Neuronal stem cell (in vitro differentiated cells): Measurements from ENCODE around the gene RASSF8.

ENCODE experiments used
- DNase-seq: peaks from one replicate; pipeline ENCODE4 v3.0.0-alpha.2; 2013; ENCODE audit warnings: low spot score
- H2AFZ ChIP-seq: one replicate; pipeline ENCODE4 v1.6.1; 2013; ENCODE audit warnings: mild to moderate bottlenecking, low read length, inconsistent platforms
- H2AK5ac ChIP-seq: 2 replicates; pipeline ENCODE4 v1.6.1; 2013; ENCODE audit warnings: low read depth, mild to moderate bottlenecking, inconsistent platforms, low read length, moderate library complexity, mixed read lengths
- H2BK120ac ChIP-seq: 2 replicates; pipeline ENCODE4 v1.6.1; 2013; ENCODE audit warnings: low read depth, mild to moderate bottlenecking, inconsistent platforms, low read length, moderate library complexity, mixed read lengths
- H2BK12ac ChIP-seq: one replicate; pipeline ENCODE4 v1.6.1; 2013; ENCODE audit warnings: low read length, inconsistent platforms
- H2BK15ac ChIP-seq: 2 replicates; pipeline ENCODE4 v1.6.1; 2013; ENCODE audit warnings: mild to moderate bottlenecking, low read length, inconsistent platforms, mixed read lengths
- H2BK5ac ChIP-seq: one replicate; pipeline ENCODE4 v1.6.1; 2013; ENCODE audit warnings: inconsistent platforms, mild to moderate bottlenecking, low read length, moderate library complexity
- H3K14ac ChIP-seq: one replicate; pipeline ENCODE4 v1.6.1; 2013; ENCODE audit warnings: low read length, inconsistent platforms
- H3K18ac ChIP-seq: 2 replicates; pipeline ENCODE4 v1.6.1; 2013; ENCODE audit warnings: low read length, inconsistent platforms
- H3K23ac ChIP-seq: 2 replicates; pipeline ENCODE4 v1.6.1; 2013; ENCODE audit warnings: low read depth, mild to moderate bottlenecking, mixed read lengths, low read length, inconsistent platforms; ENCODE audit not compliant: poor library complexity
- H3K27ac ChIP-seq: replicated peaks from 3 replicates; pipeline ENCODE4 v1.5.1; 2013; ENCODE audit warnings: low read length, inconsistent platforms
- H3K27me3 ChIP-seq, 3 experiments: 2 replicates each; pipeline ENCODE4 v1.6.1; 2013; ENCODE audit warnings: low read length in 3 of 3, mild to moderate bottlenecking in 2 of 3, inconsistent platforms in 1 of 3, low read depth in 1 of 3, mixed read lengths in 1 of 3, moderate library complexity in 1 of 3; ENCODE audit not compliant: control insufficient read depth in 3 of 3, insufficient read depth in 3 of 3
- H3K36me3 ChIP-seq, 2 donors: replicated peaks in 1 of 2; 2 replicates each; pipeline ENCODE4 v1.6.1; 2013; ENCODE audit warnings: low read length in 2 of 2; ENCODE audit not compliant: control insufficient read depth in 2 of 2, insufficient read depth in 2 of 2
- H3K4ac ChIP-seq: 2 replicates; pipeline ENCODE4 v1.6.1; 2013; ENCODE audit warnings: inconsistent platforms, mild to moderate bottlenecking, low read length, moderate library complexity
- H3K4me1 ChIP-seq, 2 donors: 1 replicate in 1 of 2; 2 replicates in 1 of 2; pipeline ENCODE4 v1.6.1; 2013; ENCODE audit warnings: low read length in 2 of 2, low read depth in 1 of 2; ENCODE audit not compliant: control insufficient read depth in 2 of 2, insufficient read depth in 1 of 2
- H3K4me2 ChIP-seq: one replicate; pipeline ENCODE4 v1.6.1; 2013; ENCODE audit warnings: mild to moderate bottlenecking, low read length, inconsistent platforms; ENCODE audit not compliant: insufficient read depth, poor library complexity, severe bottlenecking
- H3K4me3 ChIP-seq, 2 donors: 2 replicates each; pipeline ENCODE4 v1.5.1; 2013; ENCODE audit warnings: low read length in 2 of 2, mild to moderate bottlenecking in 2 of 2, inconsistent platforms in 1 of 2, moderate library complexity in 1 of 2
- H3K79me1 ChIP-seq: one replicate; pipeline ENCODE4 v1.6.1; 2013; ENCODE audit warnings: low read depth, mild to moderate bottlenecking, inconsistent platforms, low read length, moderate library complexity
- H3K9ac ChIP-seq: one replicate; pipeline ENCODE4 v1.6.1; 2013; ENCODE audit warnings: mild to moderate bottlenecking, low read depth, low read length, inconsistent platforms; ENCODE audit not compliant: poor library complexity
- H3K9me3 ChIP-seq, 2 donors: replicated peaks in 1 of 2; 2 replicates each; pipeline versions ENCODE3 to v1.6.1; 2013; ENCODE audit warnings: low read length in 2 of 2, mild to moderate bottlenecking in 2 of 2, inconsistent platforms in 1 of 2, low read depth in 1 of 2, mixed read lengths in 1 of 2, moderate library complexity in 1 of 2; ENCODE audit not compliant: control insufficient read depth in 2 of 2, insufficient read depth in 1 of 2
- H4K8ac ChIP-seq: one replicate; pipeline ENCODE4 v1.6.1; 2013; ENCODE audit warnings: low read depth, mild to moderate bottlenecking, inconsistent platforms, low read length, moderate library complexity
- H4K91ac ChIP-seq: one replicate; pipeline ENCODE4 v1.6.1; 2013; ENCODE audit warnings: low read length, low read depth, mild to moderate bottlenecking, inconsistent platforms; ENCODE audit not compliant: poor library complexity
- WGBS, 2 donors: extraction: QIAGEN DNeasy Blood & Tissue Kit; methylation state at CpG; one replicate each; pipeline ENCODE4 v1.1.7; 2013; ENCODE audit warnings: missing lambda C conversion rate in 2 of 2, mixed read lengths in 1 of 2; ENCODE audit not compliant: insufficient read length in 2 of 2, insufficient replicate concordance in 1 of 2; ENCODE audit errors: extremely low coverage in 2 of 2; 5-methylcytosine and 5-hydroxymethylcytosine counted together

Gene RASSF8

DNA sequence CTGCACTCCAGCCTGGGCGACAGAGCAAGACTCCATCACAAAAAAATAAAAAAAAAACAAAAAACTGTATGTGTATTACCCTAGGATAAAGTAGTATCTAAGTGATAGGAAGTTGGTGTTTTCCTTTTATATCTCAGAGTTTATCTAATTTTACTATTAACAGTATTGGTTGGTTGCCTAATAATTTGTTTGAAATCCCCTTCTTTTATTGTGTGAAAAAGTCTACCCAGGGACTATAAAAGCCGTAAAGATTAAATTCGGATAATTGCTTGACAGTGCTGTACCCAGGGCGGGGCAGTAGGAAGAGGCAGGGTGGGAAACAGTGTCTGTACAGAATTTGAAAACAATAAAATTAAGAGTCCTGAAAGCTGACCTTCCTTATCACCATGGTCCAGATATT, 78.4 kb downstream of the RASSF8 start:
- Histone ChIP-seq H3K9ac (no peak overlapping the region), H3K4me2 (no peak overlapping the region), H2AFZ (no peak overlapping the region), H2BK15ac (no peak overlapping the region), H3K4ac (no peak overlapping the region), H3K14ac (no peak overlapping the region), H3K36me3 (no peaks in the 10 kb centered on the region), H3K9me3 (no peaks in the 10 kb centered on the region), H4K8ac (no peak overlapping the region), H3K79me1 (peaks cover 2% of the 10 kb centered on the region), H2BK120ac (no peak overlapping the region), H2BK12ac (no peak overlapping the region), H3K4me1 (peaks cover 0 to 8% of the 10 kb centered on the region in 2 donors), H4K91ac (no peak overlapping the region), H3K27ac (no peak overlapping the region), H2BK5ac (no peak overlapping the region), H3K18ac (no peak overlapping the region), H3K23ac (no peak overlapping the region), H3K4me3 (no peak overlapping the region), H3K27me3 (no peaks in the 10 kb centered on the region), H2AK5ac (no peak overlapping the region)
- DNase-seq: no peak
- no CpG with 5 or more reads among the region's 4 CpGs for WGBS, 2 donors

- H2AFZ ChIP-seq: no peak overlapping the region
- H2BK5ac ChIP-seq: no peak overlapping the region
- no peak overlapping the region for H2BK12ac ChIP-seq
- no peak overlapping the region for H2AK5ac ChIP-seq
- no peaks in the 10 kb centered on the region for H3K36me3 ChIP-seq
- H3K4me3 ChIP-seq: no peak overlapping the region
- no peak overlapping the region for H3K23ac ChIP-seq
- DNase-seq: no peak
- H4K8ac ChIP-seq: no peak overlapping the region
- no peak overlapping the region for H3K14ac ChIP-seq
- H4K91ac ChIP-seq: no peak overlapping the region
- no peaks in the 10 kb centered on the region for H3K9me3 ChIP-seq
- H2BK120ac ChIP-seq: no peak overlapping the region
- no peak overlapping the region for H2BK15ac ChIP-seq
- H3K4me2 ChIP-seq: no peak overlapping the region
- peaks cover under 1 to 9% of the 10 kb centered on the region in 2 donors for H3K4me1 ChIP-seq
- H3K9ac ChIP-seq: no peak overlapping the region
- peaks cover 2% of the 10 kb centered on the region for H3K79me1 ChIP-seq
- no peak overlapping the region for H3K4ac ChIP-seq
- H3K18ac ChIP-seq: no peak overlapping the region
- no peaks in the 10 kb centered on the region for H3K27me3 ChIP-seq
- WGBS, 2 donors: no CpG with 5 or more reads among the region's 2 CpGs
- H3K27ac ChIP-seq: no peak overlapping the region
Observed at GRCh38 chr12:26037615-26038220, 79.2 kb downstream of the RASSF8 start.

GRCh38 chr12:26042645-26043044, 84.2 kb downstream of the RASSF8 start:
- Histone ChIP-seq H2AK5ac (no peak overlapping the region), H3K27ac (peak overlapping the region; percentile 1), H3K79me1 (no peaks in the 10 kb centered on the region), H3K14ac (no peak overlapping the region), H2BK120ac (no peak overlapping the region), H4K8ac (no peak overlapping the region), H3K18ac (no peak overlapping the region), H2AFZ (no peak overlapping the region), H3K9me3 (no peaks in the 10 kb centered on the region), H3K36me3 (no peaks in the 10 kb centered on the region), H3K4me2 (no peak overlapping the region), H3K4me3 (no peak overlapping the region), H2BK5ac (no peak overlapping the region), H3K4me1 (peaks cover 14% of the 10 kb centered on the region in 2 donors), H3K9ac (no peak overlapping the region), H2BK12ac (no peak overlapping the region), H3K4ac (no peak overlapping the region), H4K91ac (no peak overlapping the region), H2BK15ac (no peak overlapping the region), H3K27me3 (no peaks in the 10 kb centered on the region), H3K23ac (no peak overlapping the region)
- no CpG with 5 or more reads among the region's 2 CpGs for WGBS, 2 donors
- no peak for DNase-seq

DNA sequence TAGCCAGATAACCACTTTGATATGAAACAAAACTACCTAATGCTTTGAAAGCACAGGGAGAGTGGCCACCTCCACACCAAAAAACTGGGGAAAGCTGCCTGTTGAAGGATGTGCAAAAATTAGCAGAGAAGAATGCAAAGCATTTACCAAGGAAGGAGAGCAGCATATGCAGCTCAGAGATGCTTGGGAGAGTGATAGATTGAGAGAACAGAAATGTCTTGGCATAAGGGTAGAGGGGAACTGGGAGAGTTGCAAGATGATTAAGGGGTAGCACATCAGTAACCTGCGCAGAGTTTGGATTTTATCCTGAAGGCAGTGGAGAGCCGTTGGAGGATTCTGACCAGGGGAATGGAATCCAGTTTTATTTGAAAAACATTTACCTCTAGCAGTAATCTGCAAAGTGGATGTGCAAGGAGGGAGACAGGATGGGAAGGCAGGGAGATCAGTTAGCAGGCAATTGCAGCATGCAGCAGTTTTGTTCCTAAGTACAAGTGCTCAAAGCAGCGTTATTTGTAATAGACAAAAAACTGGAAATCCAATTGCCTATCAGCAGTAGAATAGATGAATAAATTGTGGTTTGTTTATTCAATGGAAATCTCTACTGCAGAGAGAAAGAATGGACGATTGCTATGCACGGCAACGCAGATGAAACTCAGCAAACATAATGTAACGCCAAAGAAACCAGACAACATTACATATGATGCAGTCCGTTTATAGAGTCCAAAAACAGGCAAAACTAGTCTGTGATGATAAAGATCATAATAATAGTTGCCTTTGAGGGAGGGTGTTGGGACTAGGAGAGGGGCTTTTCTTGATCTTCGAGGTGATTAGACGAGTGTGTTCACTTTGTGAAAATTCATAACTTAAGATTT, 84.9 kb downstream of the RASSF8 start:
- H3K79me1 ChIP-seq: no peaks in the 10 kb centered on the region
- H3K9ac ChIP-seq: no peak overlapping the region
- no peak overlapping the region for H2AK5ac ChIP-seq
- H3K18ac ChIP-seq: no peak overlapping the region
- no peak overlapping the region for H2BK15ac ChIP-seq
- no peaks in the 10 kb centered on the region for H3K36me3 ChIP-seq
- H2BK12ac ChIP-seq: no peak overlapping the region
- no peak overlapping the region for H3K23ac ChIP-seq
- no peak overlapping the region for H3K4ac ChIP-seq
- H2AFZ ChIP-seq: no peak overlapping the region
- H2BK5ac ChIP-seq: no peak overlapping the region
- no peak overlapping the region for H4K91ac ChIP-seq
- no peak overlapping the region for H3K4me3 ChIP-seq
- DNase-seq: no peak
- WGBS, 2 donors: no CpG with 5 or more reads among the region's 10 CpGs
- no peaks in the 10 kb centered on the region for H3K9me3 ChIP-seq
- no peak overlapping the region for H2BK120ac ChIP-seq
- no peak overlapping the region for H3K4me2 ChIP-seq
- no peak overlapping the region for H3K14ac ChIP-seq
- peak overlapping the region; percentile 1 for H3K27ac ChIP-seq
- no peak overlapping the region for H4K8ac ChIP-seq
- peaks cover 13 to 14% of the 10 kb centered on the region in 2 donors for H3K4me1 ChIP-seq
- no peaks in the 10 kb centered on the region for H3K27me3 ChIP-seq
